Astrocyte of the spinal cord (primary cell): ENCODE data around the gene LCN10.

Experiments
- DNase-seq: peaks from one replicate; pipeline ENCODE4 v3.0.0; 2011; ENCODE audit warnings: low read depth, low spot score
- H3K4me3 ChIP-seq: 2 replicates; pipeline ENCODE4 v1.5.1; 2011; ENCODE audit warnings: low read depth, mild to moderate bottlenecking, low read length, moderate library complexity
- in situ Hi-C: cut with HindIII; loops from 2 replicates; pipeline ENCODE4 v1.10.0; 2017; ENCODE audit warnings: low sequenced_read_pairs
- TF ChIP-seq, protein P1 (sequence below): IDR thresholded peaks from 2 replicates; pipeline ENCODE4 v1.5.1; 2012; ENCODE audit warnings: low read depth, mild to moderate bottlenecking, low read length, inconsistent platforms

Gene LCN10

DNA sequence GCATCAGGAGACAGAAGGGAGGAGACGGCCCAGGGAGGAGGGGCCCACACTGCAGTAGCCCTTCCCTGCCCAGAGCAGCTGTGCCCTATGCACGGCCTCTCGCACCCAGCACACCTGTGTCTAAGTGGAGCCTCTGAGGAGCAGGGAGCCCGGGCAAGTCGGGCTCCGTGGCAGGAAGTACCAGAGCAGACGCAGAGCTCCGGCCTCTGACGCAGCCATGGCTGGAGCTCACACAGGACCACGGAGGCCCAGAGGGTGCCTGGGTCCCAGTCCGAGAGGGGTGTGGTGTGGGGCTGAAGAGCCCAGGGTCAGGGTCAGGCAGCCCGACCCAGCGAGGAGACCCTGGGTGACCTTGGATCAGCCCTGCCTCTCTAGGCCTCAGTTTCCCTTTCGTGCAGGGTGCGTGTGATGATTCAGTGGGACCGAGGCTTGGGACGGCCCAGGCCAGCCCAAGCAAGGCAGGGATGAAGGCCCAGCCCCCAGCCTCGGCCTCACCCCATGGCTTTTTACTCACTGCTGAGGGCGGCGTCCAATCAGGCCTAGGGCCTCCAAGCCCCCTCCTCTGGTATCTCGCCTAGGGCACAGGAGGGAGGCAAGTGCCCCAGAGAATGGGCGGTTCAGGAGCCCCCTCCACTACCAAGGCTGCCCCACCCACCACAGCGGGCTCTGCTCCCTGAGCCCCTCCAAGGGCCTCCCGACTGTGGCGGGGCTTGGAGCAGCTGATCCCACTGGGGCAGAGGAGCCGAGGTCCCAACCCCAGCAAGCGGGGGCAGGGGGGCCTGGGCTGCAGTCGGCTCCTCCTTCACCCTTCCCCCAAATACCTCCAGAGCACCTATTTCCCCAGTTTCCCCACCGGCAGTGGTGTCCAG lies 51.2 kb downstream of the LCN10 start:
- TF ChIP-seq, protein P1, sequence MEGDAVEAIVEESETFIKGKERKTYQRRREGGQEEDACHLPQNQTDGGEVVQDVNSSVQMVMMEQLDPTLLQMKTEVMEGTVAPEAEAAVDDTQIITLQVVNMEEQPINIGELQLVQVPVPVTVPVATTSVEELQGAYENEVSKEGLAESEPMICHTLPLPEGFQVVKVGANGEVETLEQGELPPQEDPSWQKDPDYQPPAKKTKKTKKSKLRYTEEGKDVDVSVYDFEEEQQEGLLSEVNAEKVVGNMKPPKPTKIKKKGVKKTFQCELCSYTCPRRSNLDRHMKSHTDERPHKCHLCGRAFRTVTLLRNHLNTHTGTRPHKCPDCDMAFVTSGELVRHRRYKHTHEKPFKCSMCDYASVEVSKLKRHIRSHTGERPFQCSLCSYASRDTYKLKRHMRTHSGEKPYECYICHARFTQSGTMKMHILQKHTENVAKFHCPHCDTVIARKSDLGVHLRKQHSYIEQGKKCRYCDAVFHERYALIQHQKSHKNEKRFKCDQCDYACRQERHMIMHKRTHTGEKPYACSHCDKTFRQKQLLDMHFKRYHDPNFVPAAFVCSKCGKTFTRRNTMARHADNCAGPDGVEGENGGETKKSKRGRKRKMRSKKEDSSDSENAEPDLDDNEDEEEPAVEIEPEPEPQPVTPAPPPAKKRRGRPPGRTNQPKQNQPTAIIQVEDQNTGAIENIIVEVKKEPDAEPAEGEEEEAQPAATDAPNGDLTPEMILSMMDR: no peak
- DNase-seq: no peak
- in situ Hi-C loops: no loop called here
- no peak overlapping the region for H3K4me3 ChIP-seq

DNA sequence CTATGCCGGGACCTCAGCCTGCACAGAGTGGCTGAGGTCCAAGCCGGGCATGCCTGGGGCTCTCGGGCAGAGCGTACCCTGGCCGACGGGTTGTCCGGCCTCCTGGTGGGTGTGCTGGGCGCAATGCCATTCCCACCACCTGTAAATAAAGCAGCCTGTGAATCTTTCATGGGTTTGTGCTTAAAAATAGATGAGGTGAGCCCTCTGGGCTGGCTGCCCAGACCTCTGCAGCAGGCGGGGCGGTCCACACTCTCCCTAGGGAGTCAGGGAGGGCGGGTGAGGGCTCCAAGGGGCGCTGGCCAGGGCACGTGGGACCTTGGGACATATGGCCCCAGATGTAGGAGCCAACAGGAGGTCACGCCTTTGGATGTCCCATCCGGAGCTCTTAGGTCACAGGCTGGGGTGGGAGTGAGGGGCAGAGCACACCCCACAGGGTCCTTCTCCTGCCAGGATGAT lies 51.9 kb downstream of the LCN10 start:
- in situ Hi-C loops: no loop called here
- H3K4me3 ChIP-seq: no peak overlapping the region
- DNase-seq: no peak
- TF ChIP-seq, protein P1: no peak

GRCh38 chr9:136690104-136690805 lies 52.5 kb downstream of the LCN10 start:
- in situ Hi-C loops: no loop called here
- TF ChIP-seq, protein P1: no peak
- H3K4me3 ChIP-seq: no peak overlapping the region
- no peak for DNase-seq

GRCh38 chr9:136689108-136689460 lies 53.7 kb downstream of the LCN10 start:
- TF ChIP-seq, protein P1: no peak
- DNase-seq: no peak
- in situ Hi-C loops: no loop called here

GRCh38 chr9:136688274-136689107 lies 54.2 kb downstream of the LCN10 start:
- DNase-seq: no peak
- TF ChIP-seq, protein P1: no peak
- in situ Hi-C loops: no loop called here
- no peak overlapping the region for H3K4me3 ChIP-seq

More at GRCh38 chr9:136689108-136689460, 53.7 kb downstream of the LCN10 start:
- no peak overlapping the region for H3K4me3 ChIP-seq
